HepG2 (cell line): ENCODE data around the gene CDK10. TPM values are rescaled to one million over a fixed set of nuclear protein-coding genes. Genes with fewer than 3 reads are reported as not detected.

Experiments
- ELF1 ChIP-seq: sonication (generic); formaldehyde crosslinking; IDR thresholded peaks from 2 replicates; pipeline ENCODE4 v1.4.0; 2020; ENCODE audit warnings: missing genetic modification reagents
- HNF4G ChIP-seq, 2 experiments: sonication (generic) in 1 of 2; formaldehyde crosslinking in 1 of 2; IDR thresholded peaks; 2 replicates each; pipeline versions ENCODE4 v1.4.0 to v1.6.1; 2011 to 2020; ENCODE audit warnings: borderline replicate concordance in 2 of 2, low read depth in 2 of 2, mild to moderate bottlenecking in 2 of 2, low read length in 1 of 2, missing genetic modification reagents in 1 of 2, moderate library complexity in 1 of 2
- NCOA5 ChIP-seq: sonication (generic); formaldehyde crosslinking; IDR thresholded peaks from 2 replicates; pipeline ENCODE4 v1.4.0; 2020; ENCODE audit warnings: missing genetic modification reagents
- NFIB ChIP-seq: sonication (generic); formaldehyde crosslinking; IDR thresholded peaks from 2 replicates; pipeline ENCODE4 v1.9.0; 2021; ENCODE audit warnings: missing genetic modification reagents, mild to moderate bottlenecking, borderline replicate concordance
- PRDM4 ChIP-seq: sonication (generic); formaldehyde crosslinking; IDR thresholded peaks from 2 replicates; pipeline ENCODE4 v1.9.0; 2021; ENCODE audit warnings: missing genetic modification reagents, borderline replicate concordance
- RBFOX2 ChIP-seq: fragments of 200-400 bp; formaldehyde crosslinking; IDR thresholded peaks from 2 replicates; pipeline ENCODE4 v1.6.1; 2017; ENCODE audit warnings: low read depth, mild to moderate bottlenecking, low read length
- REPIN1 ChIP-seq: sonication (generic); formaldehyde crosslinking; IDR thresholded peaks from 2 replicates; pipeline ENCODE4 v1.8.0; 2022; ENCODE audit warnings: missing genetic modification reagents, low read depth, mild to moderate bottlenecking, borderline replicate concordance
- SP1 ChIP-seq, 2 experiments: fragments of 450-650 bp in 1 of 2; sonication (generic) in 1 of 2; formaldehyde crosslinking in 1 of 2; IDR thresholded peaks; 2 replicates each; pipeline versions ENCODE4 v1.4.0 to v1.6.1; 2016 to 2020; ENCODE audit warnings: missing genetic modification reagents in 1 of 2
- SRSF1 ChIP-seq: fragments of 200-400 bp; formaldehyde crosslinking; optimal IDR thresholded peaks from 2 replicates; pipeline ENCODE3; 2017; ENCODE audit warnings: mild to moderate bottlenecking, low read depth, low read length, moderate library complexity
- TBX2 ChIP-seq: sonication (generic); formaldehyde crosslinking; IDR thresholded peaks from 2 replicates; pipeline ENCODE4 v1.5.0; 2020; ENCODE audit warnings: missing genetic modification reagents, mild to moderate bottlenecking, borderline replicate concordance
- TGIF2 ChIP-seq: IDR thresholded peaks from 2 replicates; pipeline ENCODE4 v1.6.1; 2016; ENCODE audit warnings: control low read depth, missing compliant biosample characterization
- ZNF142 ChIP-seq: sonication (generic); formaldehyde crosslinking; IDR thresholded peaks from 2 replicates; pipeline ENCODE4 v1.4.0; 2020; ENCODE audit warnings: missing genetic modification reagents
- ZNF143 ChIP-seq: sonication (generic); formaldehyde crosslinking; IDR thresholded peaks from 2 replicates; pipeline ENCODE4 v1.4.0; 2020; ENCODE audit warnings: missing genetic modification reagents
- ZNF570 ChIP-seq: sonication (generic); formaldehyde crosslinking; IDR thresholded peaks from 2 replicates; pipeline ENCODE4 v1.4.0; 2020; ENCODE audit warnings: mild to moderate bottlenecking, missing genetic modification reagents, borderline replicate concordance
- ZNF775 ChIP-seq: sonication (generic); formaldehyde crosslinking; IDR thresholded peaks from 2 replicates; pipeline ENCODE4 v1.4.0; 2020; ENCODE audit warnings: missing genetic modification reagents, mild to moderate bottlenecking, moderate library complexity, borderline replicate concordance
- ZNF780A ChIP-seq: sonication (generic); formaldehyde crosslinking; IDR thresholded peaks from 2 replicates; pipeline ENCODE4 v1.8.0; 2022; ENCODE audit warnings: mild to moderate bottlenecking, missing genetic modification reagents, moderate library complexity
- ZNF800 ChIP-seq: sonication (generic); formaldehyde crosslinking; IDR thresholded peaks from 2 replicates; pipeline ENCODE4 v1.4.0; 2020; ENCODE audit warnings: missing genetic modification reagents
- polyA plus RNA-seq, 8 experiments: library from polyadenylated mRNA; depleted of rRNA in 3 of 8; stranded (reverse) in 7 of 8; unstranded in 1 of 8; fragments of >200 nt; fragmentation: Illumina TruSeq in 4 of 8; extraction: Trizol in 4 of 8; gene quantifications; 2 replicates each; pipeline versions ENCODE4 v1.2.1 to v1.2.3, GENCODE V29; 2011 to 2016; ENCODE audit warnings: low read depth in 4 of 8, missing spikeins in 1 of 8, mixed read lengths in 1 of 8; ENCODE audit not compliant: insufficient read depth in 1 of 8
- total RNA-seq, 5 experiments: library from RNA; depleted of rRNA; stranded (reverse); fragments of >200 nt; fragmentation: Illumina TruSeq; extraction: Trizol; gene quantifications; 2 replicates each; pipeline ENCODE4 v1.2.3, GENCODE V29; 2016; ENCODE audit warnings: low read depth in 1 of 5

The CDK10 gene
- total and polyA plus RNA-seq, 2 of the 13 experiments (the other 11 are each of a cell fraction or from before 2014, with no cell fraction given), result 2.5 to 3.9 TPM

- TF ChIP-seq ZNF142 (peak; percentile 86), TGIF2 (CRISPR knock-in tag) (peak; percentile 93), ZNF800 (peak; percentile 97), SP1 (IDR thresholded peaks at IDR 0.05) (no peak), SP1 (CRISPR knock-in tag; IDR thresholded peaks at IDR 0.05) (peak; percentile 70), ZNF775 (peak; percentile 94), ZNF780A (CRISPR knock-in tag) (peak; percentile 93; the same call in 1 of the 2 replicates), TBX2 (CRISPR knock-in tag) (peak; percentile 99), NCOA5 (CRISPR knock-in tag) (0 out of 2 replicates have a peak, but pooled peaks have one; percentile 45), REPIN1 (CRISPR knock-in tag) (peak; percentile 100), ELF1 (CRISPR knock-in tag) (peak; percentile 68), NFIB (CRISPR knock-in tag) (no peak), ZNF143 (CRISPR knock-in tag) (peak; percentile 66), ZNF570 (CRISPR knock-in tag) (peak; percentile 91; the same call in 1 of the 2 replicates), SRSF1 (no peak), PRDM4 (CRISPR knock-in tag) (no peak), RBFOX2 (peak; percentile 90), HNF4G (IDR thresholded peaks at IDR 0.05; ENCODE audit: borderline replicate concordance, low read depth, low read length) (peak; percentile 99), HNF4G (CRISPR knock-in tag; IDR thresholded peaks at IDR 0.05; ENCODE audit: borderline replicate concordance, low read depth) (peak; percentile 96; the same call in 1 of the 2 replicates)
These were observed 827 bp downstream of the CDK10 start (continued) for GRCh38 chr16:89687092-89687940.
